C4-2B (cell line): Measurements from ENCODE around the gene ZBTB6.
"Not testable (repeated sequence)": the region's sequence is repeated elsewhere in the genome, so short reads cannot be mapped to it uniquely, and the experiment has no call there.

ENCODE experiments used
- H3K27ac ChIP-seq: fragments of 450-650 bp; 2 replicates; pipeline ENCODE4 v1.5.1; 2017
- CTCF ChIP-seq: fragments of 450-650 bp; conservative IDR thresholded peaks from 2 replicates; pipeline ENCODE4 v1.5.1; 2017; ENCODE audit warnings: mild to moderate bottlenecking
- ZFX ChIP-seq: fragments of 450-650 bp; IDR thresholded peaks from 2 replicates; pipeline ENCODE4 v1.6.1; 2017

ZBTB6 gene

GRCh38 chr9:122888480-122888879 is 24.6 kb downstream of the ZBTB6 start:
- H3K27ac ChIP-seq, result no peak overlapping the region
- TF ChIP-seq CTCF, result no peak
- TF ChIP-seq ZFX, result no peak

- no peak overlapping the region for H3K27ac ChIP-seq
- TF ChIP-seq ZFX, result no peak
- no peak for TF ChIP-seq CTCF
These were observed 30.0 kb downstream of the ZBTB6 start for GRCh38 chr9:122883125-122883524.

- TF ChIP-seq ZFX, result no peak
- no peak for TF ChIP-seq CTCF
- H3K27ac ChIP-seq, result no peak overlapping the region
These were observed 33.7 kb downstream of the ZBTB6 start for GRCh38 chr9:122879443-122879842.

- TF ChIP-seq CTCF (no peak), ZFX (no peak)
- no peak overlapping the region for H3K27ac ChIP-seq
These were observed 37.6 kb downstream of the ZBTB6 start for GRCh38 chr9:122875523-122875922.

GRCh38 chr9:122867276-122867675 is 45.8 kb downstream of the ZBTB6 start:
- H3K27ac ChIP-seq, result not testable (repeated sequence)

GRCh38 chr9:122866079-122866478 is 47.0 kb downstream of the ZBTB6 start:
- H3K27ac ChIP-seq, result no peak overlapping the region
- no peak for TF ChIP-seq CTCF

- no peak overlapping the region for H3K27ac ChIP-seq
- TF ChIP-seq ZFX (no peak), CTCF (no peak)
These were observed 47.8 kb downstream of the ZBTB6 start for GRCh38 chr9:122865300-122865699.

- no peak for TF ChIP-seq ZFX
- no peak for TF ChIP-seq CTCF
- no peak overlapping the region for H3K27ac ChIP-seq
These were observed 49.7 kb downstream of the ZBTB6 start for GRCh38 chr9:122863407-122863806.
